Endothelial cell of umbilical vein (primary cell): ENCODE results near the gene EN2.
A peak's percentile ranks its signal among the peaks of the same experiment; 100 is the strongest.

Experiments
- EZH2 ChIP-seq: IDR thresholded peaks from 2 replicates; pipeline ENCODE4 v1.6.1; 2012; ENCODE audit warnings: borderline replicate concordance, low read depth, mild to moderate bottlenecking, moderate library complexity, low read length, inconsistent platforms; ENCODE audit not compliant: severe bottlenecking
- GATA2 ChIP-seq: IDR thresholded peaks from 2 replicates; pipeline ENCODE4 v1.7.0; 2011; ENCODE audit warnings: low read depth, mild to moderate bottlenecking, moderate library complexity, mixed read lengths, low read length; ENCODE audit not compliant: insufficient read length, insufficient read depth
- POLR2A ChIP-seq: IDR thresholded peaks from 2 replicates; pipeline ENCODE4 v1.6.1; 2012; ENCODE audit warnings: low read depth, mild to moderate bottlenecking, control low read depth, low read length
- TF ChIP-seq, protein P1 (sequence below), 2 donors: IDR thresholded peaks; 1 replicate in 1 of 2; 2 replicates in 1 of 2; pipeline ENCODE4 v1.5.1; 2011; ENCODE audit warnings: low read length in 2 of 2, mild to moderate bottlenecking in 2 of 2, moderate library complexity in 2 of 2, control low read depth in 1 of 2, inconsistent platforms in 1 of 2, low read depth in 1 of 2; ENCODE audit not compliant: insufficient read depth in 1 of 2; ENCODE audit errors: extremely low read depth in 1 of 2

DNA sequence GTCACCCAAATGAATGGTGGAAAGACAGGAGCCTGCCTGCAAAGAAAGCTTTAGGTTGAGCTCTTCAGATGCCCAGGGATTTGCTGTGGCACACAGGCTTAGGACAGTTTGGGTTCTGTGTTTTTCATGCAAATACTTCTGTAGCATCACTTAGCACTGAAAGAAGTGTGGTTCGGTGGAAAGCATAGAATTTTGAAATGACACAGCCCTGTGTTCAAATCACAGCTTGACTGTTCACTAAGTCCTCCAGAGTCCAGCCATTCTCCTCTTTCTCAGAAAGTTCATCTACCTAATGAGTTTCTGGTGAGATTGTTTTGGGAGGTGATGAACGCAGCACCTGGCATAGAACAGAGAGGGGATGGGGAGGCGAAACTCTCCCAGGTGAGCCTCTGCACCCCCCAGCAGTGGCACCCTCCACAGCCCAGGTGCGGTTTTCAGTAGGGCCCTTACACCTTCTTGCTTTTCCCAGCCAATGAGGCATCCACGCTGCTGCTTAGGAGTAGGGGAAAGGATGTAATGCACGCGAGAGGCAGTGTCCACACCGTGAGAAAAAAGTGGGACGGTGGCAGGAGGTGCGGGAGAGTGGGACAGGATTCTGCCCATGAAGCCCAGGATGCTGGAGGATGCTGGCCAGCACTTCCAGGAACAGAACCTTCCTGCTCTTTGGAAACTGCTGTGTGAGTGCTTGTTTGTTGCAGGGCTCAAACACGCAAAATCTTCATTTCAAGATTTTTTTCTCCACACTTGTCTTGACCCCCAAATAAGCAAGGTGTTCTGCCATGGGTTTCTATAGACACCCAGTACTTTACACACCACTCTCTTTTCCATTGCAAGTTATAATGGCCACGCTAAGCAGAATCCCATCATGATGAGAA lies 11.6 kb downstream of the EN2 start:
- TF ChIP-seq POLR2A (no peak), EZH2 (peak; percentile 11), GATA2 (no peak)
- TF ChIP-seq, protein P1, sequence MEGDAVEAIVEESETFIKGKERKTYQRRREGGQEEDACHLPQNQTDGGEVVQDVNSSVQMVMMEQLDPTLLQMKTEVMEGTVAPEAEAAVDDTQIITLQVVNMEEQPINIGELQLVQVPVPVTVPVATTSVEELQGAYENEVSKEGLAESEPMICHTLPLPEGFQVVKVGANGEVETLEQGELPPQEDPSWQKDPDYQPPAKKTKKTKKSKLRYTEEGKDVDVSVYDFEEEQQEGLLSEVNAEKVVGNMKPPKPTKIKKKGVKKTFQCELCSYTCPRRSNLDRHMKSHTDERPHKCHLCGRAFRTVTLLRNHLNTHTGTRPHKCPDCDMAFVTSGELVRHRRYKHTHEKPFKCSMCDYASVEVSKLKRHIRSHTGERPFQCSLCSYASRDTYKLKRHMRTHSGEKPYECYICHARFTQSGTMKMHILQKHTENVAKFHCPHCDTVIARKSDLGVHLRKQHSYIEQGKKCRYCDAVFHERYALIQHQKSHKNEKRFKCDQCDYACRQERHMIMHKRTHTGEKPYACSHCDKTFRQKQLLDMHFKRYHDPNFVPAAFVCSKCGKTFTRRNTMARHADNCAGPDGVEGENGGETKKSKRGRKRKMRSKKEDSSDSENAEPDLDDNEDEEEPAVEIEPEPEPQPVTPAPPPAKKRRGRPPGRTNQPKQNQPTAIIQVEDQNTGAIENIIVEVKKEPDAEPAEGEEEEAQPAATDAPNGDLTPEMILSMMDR (IDR thresholded peaks at IDR 0.05; ENCODE audit: extremely low read depth in 1 of 2, insufficient read depth in 1 of 2, low read depth in 1 of 2, low read length in 2 of 2): no peak
